GM12891 (cell line): Measurements from ENCODE around the gene TRPM8.

Experiments used
- PAX5 ChIP-seq: IDR thresholded peaks from 2 replicates; pipeline ENCODE4 v1.6.1; 2011; ENCODE audit warnings: low read length, moderate library complexity, mild to moderate bottlenecking; ENCODE audit not compliant: insufficient read depth, severe bottlenecking
- POLR2A ChIP-seq: IDR thresholded peaks from 2 replicates; pipeline ENCODE4 v1.6.1; 2011; ENCODE audit warnings: low read depth, low read length, control low read depth
- POLR2AphosphoS5 ChIP-seq: IDR thresholded peaks from 2 replicates; pipeline ENCODE4 v1.6.1; 2011; ENCODE audit warnings: low read depth, low read length, control low read depth
- POU2F2 ChIP-seq: IDR thresholded peaks from 2 replicates; pipeline ENCODE4 v1.6.1; 2011; ENCODE audit warnings: low read depth, mild to moderate bottlenecking, control low read depth, low read length, moderate library complexity
- TAF1 ChIP-seq: IDR thresholded peaks from 2 replicates; pipeline ENCODE4 v1.6.1; 2011; ENCODE audit warnings: low read depth, low read length, control low read depth

- no peak for TF ChIP-seq POLR2AphosphoS5
- no peak for TF ChIP-seq POLR2A
- TF ChIP-seq TAF1: no peak
- no peak for TF ChIP-seq PAX5
- TF ChIP-seq POU2F2: no peak
Observed at GRCh38 chr2:234027641-234028040, 110.5 kb downstream of the TRPM8 start.
